HuH-7.5 (cell line): ENCODE results near the gene SCAF4.
"Not testable (repeated sequence)": the region's sequence is repeated elsewhere in the genome, so short reads cannot be mapped to it uniquely, and the experiment has no call there.

Source experiments
- DNase-seq: peaks from one replicate; pipeline ENCODE4 v3.0.0; 2011; ENCODE audit warnings: low spot score

SCAF4 gene

GRCh38 chr21:31741116-31741515, 9.2 kb upstream of the SCAF4 start:
- no peak for DNase-seq

- DNase-seq, result not testable (repeated sequence)
Measured at GRCh38 chr21:31737586-31738397, 5.9 kb upstream of the SCAF4 start.

- no peak for DNase-seq
Measured at GRCh38 chr21:31735511-31735992, 3.6 kb upstream of the SCAF4 start.

- DNase-seq, result no peak
Measured at GRCh38 chr21:31733551-31734149, 1.7 kb upstream of the SCAF4 start.

- DNase-seq, result no peak
Measured at GRCh38 chr21:31732597-31733550, 956 bp upstream of the SCAF4 start.

GRCh38 chr21:31731056-31731856, 662 bp downstream of the SCAF4 start:
- peak; percentile 49 for DNase-seq

GRCh38 chr21:31730712-31731055, 1.2 kb downstream of the SCAF4 start:
- no peak for DNase-seq

- DNase-seq, result no peak
Measured at GRCh38 chr21:31729622-31730343, 2.1 kb downstream of the SCAF4 start.

- DNase-seq, result no peak
Measured at GRCh38 chr21:31728952-31729351, 3.0 kb downstream of the SCAF4 start.

GRCh38 chr21:31728191-31728590, 3.7 kb downstream of the SCAF4 start:
- DNase-seq, result no peak

- no peak for DNase-seq
Measured at GRCh38 chr21:31727181-31727580, 4.7 kb downstream of the SCAF4 start.

GRCh38 chr21:31726407-31726806, 5.5 kb downstream of the SCAF4 start:
- no peak for DNase-seq

- DNase-seq, result no peak
Measured at GRCh38 chr21:31725202-31725839, 6.6 kb downstream of the SCAF4 start.

- DNase-seq, result no peak
Measured at GRCh38 chr21:31724552-31724951, 7.4 kb downstream of the SCAF4 start.

GRCh38 chr21:31721381-31721780, 10.5 kb downstream of the SCAF4 start:
- DNase-seq, result no peak

GRCh38 chr21:31720739-31721138, 11.2 kb downstream of the SCAF4 start:
- no peak for DNase-seq

- DNase-seq, result no peak
Measured at GRCh38 chr21:31720330-31720729, 11.6 kb downstream of the SCAF4 start.

GRCh38 chr21:31716106-31716505, 15.8 kb downstream of the SCAF4 start:
- no peak for DNase-seq

GRCh38 chr21:31714741-31715365, 17.1 kb downstream of the SCAF4 start:
- DNase-seq, result no peak
